Measurements from ENCODE around the gene BIRC2. TPM values are rescaled to one million over a fixed set of nuclear protein-coding genes. Genes with fewer than 3 reads are reported as not detected.

Gene BIRC2
- total and polyA plus RNA-seq, 9 of the 15 experiments (the other 6 are each of a cell fraction or from before 2014, with no cell fraction given): 14.3 to 45.9 (median 20.7) TPM

DNA sequence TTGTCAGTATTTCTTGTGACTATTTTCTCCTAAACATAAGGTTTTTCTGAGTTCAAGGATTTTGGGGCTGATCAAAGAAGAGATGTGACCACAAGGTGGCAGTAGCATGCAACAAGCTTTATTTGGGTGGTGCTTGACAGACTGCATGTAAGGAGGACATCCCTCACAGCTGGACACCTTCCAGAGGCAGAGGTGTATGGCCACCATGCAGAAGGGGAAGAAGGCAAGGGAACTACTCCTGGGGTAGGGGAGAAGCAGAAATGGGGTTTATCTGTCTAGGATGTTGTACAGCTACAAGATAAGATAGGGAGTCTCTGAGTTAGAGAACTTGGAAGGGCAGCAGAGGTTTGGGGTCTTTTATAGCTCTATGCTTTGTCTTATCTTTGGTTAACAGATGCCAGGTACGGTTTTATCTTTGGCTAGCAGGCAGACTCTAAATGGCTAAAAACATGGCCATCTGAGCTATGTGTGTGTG is 5.1 kb upstream of the BIRC2 start (continued):
- TF ChIP-seq, protein P1, sequence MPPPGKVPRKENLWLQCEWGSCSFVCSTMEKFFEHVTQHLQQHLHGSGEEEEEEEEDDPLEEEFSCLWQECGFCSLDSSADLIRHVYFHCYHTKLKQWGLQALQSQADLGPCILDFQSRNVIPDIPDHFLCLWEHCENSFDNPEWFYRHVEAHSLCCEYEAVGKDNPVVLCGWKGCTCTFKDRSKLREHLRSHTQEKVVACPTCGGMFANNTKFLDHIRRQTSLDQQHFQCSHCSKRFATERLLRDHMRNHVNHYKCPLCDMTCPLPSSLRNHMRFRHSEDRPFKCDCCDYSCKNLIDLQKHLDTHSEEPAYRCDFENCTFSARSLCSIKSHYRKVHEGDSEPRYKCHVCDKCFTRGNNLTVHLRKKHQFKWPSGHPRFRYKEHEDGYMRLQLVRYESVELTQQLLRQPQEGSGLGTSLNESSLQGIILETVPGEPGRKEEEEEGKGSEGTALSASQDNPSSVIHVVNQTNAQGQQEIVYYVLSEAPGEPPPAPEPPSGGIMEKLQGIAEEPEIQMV (tag; conservative IDR thresholded peaks at IDR 0.05; ENCODE audit: low read depth): no peak
- TF ChIP-seq MECOM (CRISPR knock-in tag; IDR thresholded peaks at IDR 0.05) (peak; percentile 95), MCM7 (IDR thresholded peaks at IDR 0.05) (no peak; a peak in 1 of 4 replicates), HDAC6 (IDR thresholded peaks at IDR 0.05; ENCODE audit: low read depth, low read length) (no peak), KDM4B (IDR thresholded peaks at IDR 0.05; ENCODE audit: borderline replicate concordance in 2 of 2, low read depth in 1 of 2) (no peak), FOS (IDR thresholded peaks at IDR 0.05; ENCODE audit: extremely low read depth, insufficient read length) (no peak), ZNF436 (CRISPR knock-in tag; IDR thresholded peaks at IDR 0.05) (no peak), ZNF212 (CRISPR knock-in tag; IDR thresholded peaks at IDR 0.05) (no peak), ZBED1 (IDR thresholded peaks at IDR 0.05) (no peak), POLR2G (IDR thresholded peaks at IDR 0.05; ENCODE audit: low read depth, low read length) (no peak), HMG20A (CRISPR knock-in tag; conservative IDR thresholded peaks at IDR 0.05) (0 out of 2 replicates have a peak, but pooled peaks have one; percentile 38), TRIM28 (IDR thresholded peaks at IDR 0.05) (no peak)
- TF ChIP-seq, protein P2, sequence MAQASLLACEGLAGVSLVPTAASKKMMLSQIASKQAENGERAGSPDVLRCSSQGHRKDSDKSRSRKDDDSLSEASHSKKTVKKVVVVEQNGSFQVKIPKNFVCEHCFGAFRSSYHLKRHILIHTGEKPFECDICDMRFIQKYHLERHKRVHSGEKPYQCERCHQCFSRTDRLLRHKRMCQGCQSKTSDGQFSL (CRISPR knock-in tag; IDR thresholded peaks at IDR 0.05): no peak
- TF ChIP-seq, protein P2 (tag; IDR thresholded peaks at IDR 0.05): no peak
- TF ChIP-seq, protein P3, sequence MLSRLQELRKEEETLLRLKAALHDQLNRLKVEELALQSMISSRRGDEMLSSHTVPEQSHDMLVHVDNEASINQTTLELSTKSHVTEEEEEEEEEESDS (CRISPR knock-in tag; IDR thresholded peaks at IDR 0.05): no peak
- TF ChIP-seq, protein P4, sequence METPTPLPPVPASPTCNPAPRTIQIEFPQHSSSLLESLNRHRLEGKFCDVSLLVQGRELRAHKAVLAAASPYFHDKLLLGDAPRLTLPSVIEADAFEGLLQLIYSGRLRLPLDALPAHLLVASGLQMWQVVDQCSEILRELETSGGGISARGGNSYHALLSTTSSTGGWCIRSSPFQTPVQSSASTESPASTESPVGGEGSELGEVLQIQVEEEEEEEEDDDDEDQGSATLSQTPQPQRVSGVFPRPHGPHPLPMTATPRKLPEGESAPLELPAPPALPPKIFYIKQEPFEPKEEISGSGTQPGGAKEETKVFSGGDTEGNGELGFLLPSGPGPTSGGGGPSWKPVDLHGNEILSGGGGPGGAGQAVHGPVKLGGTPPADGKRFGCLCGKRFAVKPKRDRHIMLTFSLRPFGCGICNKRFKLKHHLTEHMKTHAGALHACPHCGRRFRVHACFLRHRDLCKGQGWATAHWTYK (CRISPR knock-in tag; IDR thresholded peaks at IDR 0.05): peak; percentile 68; the same call in 1 of the 2 replicates
- TF ChIP-seq, protein P5, sequence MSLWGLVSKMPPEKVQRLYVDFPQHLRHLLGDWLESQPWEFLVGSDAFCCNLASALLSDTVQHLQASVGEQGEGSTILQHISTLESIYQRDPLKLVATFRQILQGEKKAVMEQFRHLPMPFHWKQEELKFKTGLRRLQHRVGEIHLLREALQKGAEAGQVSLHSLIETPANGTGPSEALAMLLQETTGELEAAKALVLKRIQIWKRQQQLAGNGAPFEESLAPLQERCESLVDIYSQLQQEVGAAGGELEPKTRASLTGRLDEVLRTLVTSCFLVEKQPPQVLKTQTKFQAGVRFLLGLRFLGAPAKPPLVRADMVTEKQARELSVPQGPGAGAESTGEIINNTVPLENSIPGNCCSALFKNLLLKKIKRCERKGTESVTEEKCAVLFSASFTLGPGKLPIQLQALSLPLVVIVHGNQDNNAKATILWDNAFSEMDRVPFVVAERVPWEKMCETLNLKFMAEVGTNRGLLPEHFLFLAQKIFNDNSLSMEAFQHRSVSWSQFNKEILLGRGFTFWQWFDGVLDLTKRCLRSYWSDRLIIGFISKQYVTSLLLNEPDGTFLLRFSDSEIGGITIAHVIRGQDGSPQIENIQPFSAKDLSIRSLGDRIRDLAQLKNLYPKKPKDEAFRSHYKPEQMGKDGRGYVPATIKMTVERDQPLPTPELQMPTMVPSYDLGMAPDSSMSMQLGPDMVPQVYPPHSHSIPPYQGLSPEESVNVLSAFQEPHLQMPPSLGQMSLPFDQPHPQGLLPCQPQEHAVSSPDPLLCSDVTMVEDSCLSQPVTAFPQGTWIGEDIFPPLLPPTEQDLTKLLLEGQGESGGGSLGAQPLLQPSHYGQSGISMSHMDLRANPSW (CRISPR knock-in tag; IDR thresholded peaks at IDR 0.05): no peak
- TF ChIP-seq, protein P6, sequence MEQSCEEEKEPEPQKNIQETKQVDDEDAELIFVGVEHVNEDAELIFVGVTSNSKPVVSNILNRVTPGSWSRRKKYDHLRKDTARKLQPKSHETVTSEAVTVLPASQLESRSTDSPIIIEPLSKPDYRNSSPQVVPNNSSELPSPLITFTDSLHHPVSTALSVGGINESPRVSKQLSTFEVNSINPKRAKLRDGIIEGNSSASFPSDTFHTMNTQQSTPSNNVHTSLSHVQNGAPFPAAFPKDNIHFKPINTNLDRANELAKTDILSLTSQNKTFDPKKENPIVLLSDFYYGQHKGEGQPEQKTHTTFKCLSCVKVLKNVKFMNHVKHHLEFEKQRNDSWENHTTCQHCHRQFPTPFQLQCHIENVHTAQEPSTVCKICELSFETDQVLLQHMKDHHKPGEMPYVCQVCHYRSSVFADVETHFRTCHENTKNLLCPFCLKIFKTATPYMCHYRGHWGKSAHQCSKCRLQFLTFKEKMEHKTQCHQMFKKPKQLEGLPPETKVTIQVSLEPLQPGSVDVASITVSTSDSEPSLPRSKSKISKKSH (CRISPR knock-in tag; IDR thresholded peaks at IDR 0.05): no peak
- TF ChIP-seq, protein P7, sequence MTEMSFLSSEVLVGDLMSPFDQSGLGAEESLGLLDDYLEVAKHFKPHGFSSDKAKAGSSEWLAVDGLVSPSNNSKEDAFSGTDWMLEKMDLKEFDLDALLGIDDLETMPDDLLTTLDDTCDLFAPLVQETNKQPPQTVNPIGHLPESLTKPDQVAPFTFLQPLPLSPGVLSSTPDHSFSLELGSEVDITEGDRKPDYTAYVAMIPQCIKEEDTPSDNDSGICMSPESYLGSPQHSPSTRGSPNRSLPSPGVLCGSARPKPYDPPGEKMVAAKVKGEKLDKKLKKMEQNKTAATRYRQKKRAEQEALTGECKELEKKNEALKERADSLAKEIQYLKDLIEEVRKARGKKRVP (CRISPR knock-in tag; IDR thresholded peaks at IDR 0.05): 0 out of 2 replicates have a peak, but pooled peaks have one; percentile 25

Data from K562 (cell line).